ENCODE data around the gene ITPA. TPM values are rescaled to one million over a fixed set of nuclear protein-coding genes. Genes with fewer than 3 reads are reported as not detected.

ITPA gene
- polyA plus RNA-seq, 1 experiment, result 25.2 TPM

GRCh38 chr20:3192226-3193015 is 16.9 kb upstream of the ITPA start:
- Histone ChIP-seq H3K27me3 (ENCODE audit: control insufficient read depth, insufficient read depth, low read length) (no peaks in the 10 kb centered on the region), H3K9me3 (ENCODE audit: control insufficient read depth, insufficient read depth, low read length) (no peaks in the 10 kb centered on the region), H3K4me3 (ENCODE audit: low read depth, low read length) (no peak overlapping the region), H3K27ac (ENCODE audit: low read depth, low read length) (no peak overlapping the region)
- TF ChIP-seq CTCF (IDR thresholded peaks at IDR 0.05; ENCODE audit: low read depth, low read length), result no peak
- POLR2A ChIA-PET, result no interaction called here
- CTCF ChIA-PET, result no interaction called here
- DNase-seq (ENCODE audit: low read depth, low spot score), result no peak

- Histone ChIP-seq H3K27ac (ENCODE audit: low read depth, low read length) (no peak overlapping the region), H3K9me3 (ENCODE audit: control insufficient read depth, insufficient read depth, low read length) (no peaks in the 10 kb centered on the region), H3K4me3 (ENCODE audit: low read depth, low read length) (no peak overlapping the region), H3K27me3 (ENCODE audit: control insufficient read depth, insufficient read depth, low read length) (no peaks in the 10 kb centered on the region)
- CTCF ChIA-PET, result no interaction called here
- DNase-seq (ENCODE audit: low read depth, low spot score), result no peak
- POLR2A ChIA-PET, result no interaction called here
- no peak for TF ChIP-seq CTCF (IDR thresholded peaks at IDR 0.05; ENCODE audit: low read depth, low read length)
Measured at GRCh38 chr20:3193806-3194616, 15.3 kb upstream of the ITPA start.

DNA sequence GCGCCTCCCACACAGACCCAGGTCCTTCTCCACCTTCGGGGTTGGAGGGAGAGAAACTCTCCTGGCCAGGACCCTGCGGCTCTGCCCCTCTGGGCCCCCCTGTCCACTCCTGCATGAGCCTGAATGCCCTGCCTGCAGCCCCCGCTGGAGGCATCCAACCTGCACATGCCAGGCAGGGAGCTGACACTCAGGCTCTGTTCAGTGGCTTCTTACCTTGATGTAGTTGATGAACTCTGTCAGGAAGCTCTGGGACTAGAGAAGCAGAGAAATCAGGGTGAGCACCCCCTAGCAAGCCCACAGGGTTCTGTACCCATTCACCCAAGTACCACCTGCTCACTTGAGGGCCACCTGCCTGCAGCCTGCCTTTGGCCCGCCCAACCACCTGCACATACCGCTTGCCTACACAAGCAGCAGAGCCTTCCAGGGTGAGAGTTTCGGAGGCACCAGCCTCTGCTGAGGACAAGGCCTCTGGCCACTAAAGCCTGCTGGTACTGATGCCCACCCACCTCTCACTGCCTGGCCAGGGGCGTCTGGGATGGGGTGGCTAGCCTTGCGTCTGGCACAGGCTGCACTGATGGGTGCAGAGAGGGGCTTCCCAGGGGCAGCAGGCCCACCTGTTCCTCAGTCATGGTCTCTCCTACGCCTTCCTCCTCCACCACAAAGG is 14.5 kb upstream of the ITPA start:
- POLR2A ChIA-PET, result no interaction called here
- Histone ChIP-seq H3K9me3 (ENCODE audit: control insufficient read depth, insufficient read depth, low read length) (no peaks in the 10 kb centered on the region), H3K27ac (ENCODE audit: low read depth, low read length) (peak overlapping the region; percentile 11), H3K27me3 (ENCODE audit: control insufficient read depth, insufficient read depth, low read length) (no peaks in the 10 kb centered on the region), H3K4me3 (ENCODE audit: low read depth, low read length) (no peak overlapping the region)
- TF ChIP-seq CTCF (IDR thresholded peaks at IDR 0.05; ENCODE audit: low read depth, low read length), result no peak
- CTCF ChIA-PET, result no interaction called here
- DNase-seq (ENCODE audit: low read depth, low spot score), result no peak

DNA sequence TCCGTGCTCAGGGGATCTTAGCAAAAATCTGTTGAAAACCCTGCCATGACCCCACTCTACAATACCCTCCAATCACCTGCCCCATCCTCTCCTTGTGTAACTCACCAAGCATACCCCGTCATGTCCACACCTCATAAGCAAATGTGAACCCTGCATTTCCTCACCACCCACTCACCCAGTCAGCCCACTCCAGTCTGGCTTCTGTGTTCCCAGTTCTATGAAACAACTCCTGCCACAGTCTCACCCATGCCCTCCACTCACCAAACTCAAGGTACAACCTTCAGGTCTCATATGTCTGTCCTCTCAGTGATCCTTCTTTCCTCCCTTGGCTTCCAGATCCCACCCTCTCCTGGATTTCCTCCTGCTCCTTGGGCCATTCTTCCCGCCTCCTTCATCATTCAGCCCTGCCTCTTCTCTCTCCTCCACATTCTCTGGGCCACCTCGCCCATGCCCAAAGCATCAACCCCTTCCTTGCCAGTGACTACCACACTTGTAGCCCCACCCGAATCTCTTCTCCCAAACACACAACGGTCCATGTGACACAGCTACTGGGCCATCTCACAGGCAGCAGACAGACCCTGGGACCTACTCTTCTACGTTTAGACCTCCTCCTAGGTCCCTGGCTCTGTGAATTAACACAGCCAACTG is 13.6 kb upstream of the ITPA start:
- no peak for TF ChIP-seq CTCF (IDR thresholded peaks at IDR 0.05; ENCODE audit: low read depth, low read length)
- ChIA-PET POLR2A (no interaction called here), CTCF (no interaction called here)
- DNase-seq (ENCODE audit: low read depth, low spot score), result no peak
- Histone ChIP-seq H3K27me3 (ENCODE audit: control insufficient read depth, insufficient read depth, low read length) (no peaks in the 10 kb centered on the region), H3K27ac (ENCODE audit: low read depth, low read length) (no peak overlapping the region), H3K4me3 (ENCODE audit: low read depth, low read length) (no peak overlapping the region), H3K9me3 (ENCODE audit: control insufficient read depth, insufficient read depth, low read length) (no peaks in the 10 kb centered on the region)

All from AG04450 (cell line).